HG03280 (cell line): ENCODE measurements around the gene GLI1.
"Not testable (repeated sequence)": the region's sequence is repeated elsewhere in the genome, so short reads cannot be mapped to it uniquely, and the experiment has no call there.

Experiments
- ATAC-seq: cut with Tn5 transposase; IDR thresholded peaks from one replicate; pipeline ENCODE4 v1.9.1; 2021; ENCODE audit warnings: mild to moderate bottlenecking, moderate library complexity; ENCODE audit not compliant: unreplicated experiment

The GLI1 gene

GRCh38 chr12:57475271-57476161, 15.9 kb downstream of the GLI1 start:
- ATAC-seq = no peak

- ATAC-seq = no peak
These were observed 16.8 kb downstream of the GLI1 start for GRCh38 chr12:57476162-57476992.

DNA sequence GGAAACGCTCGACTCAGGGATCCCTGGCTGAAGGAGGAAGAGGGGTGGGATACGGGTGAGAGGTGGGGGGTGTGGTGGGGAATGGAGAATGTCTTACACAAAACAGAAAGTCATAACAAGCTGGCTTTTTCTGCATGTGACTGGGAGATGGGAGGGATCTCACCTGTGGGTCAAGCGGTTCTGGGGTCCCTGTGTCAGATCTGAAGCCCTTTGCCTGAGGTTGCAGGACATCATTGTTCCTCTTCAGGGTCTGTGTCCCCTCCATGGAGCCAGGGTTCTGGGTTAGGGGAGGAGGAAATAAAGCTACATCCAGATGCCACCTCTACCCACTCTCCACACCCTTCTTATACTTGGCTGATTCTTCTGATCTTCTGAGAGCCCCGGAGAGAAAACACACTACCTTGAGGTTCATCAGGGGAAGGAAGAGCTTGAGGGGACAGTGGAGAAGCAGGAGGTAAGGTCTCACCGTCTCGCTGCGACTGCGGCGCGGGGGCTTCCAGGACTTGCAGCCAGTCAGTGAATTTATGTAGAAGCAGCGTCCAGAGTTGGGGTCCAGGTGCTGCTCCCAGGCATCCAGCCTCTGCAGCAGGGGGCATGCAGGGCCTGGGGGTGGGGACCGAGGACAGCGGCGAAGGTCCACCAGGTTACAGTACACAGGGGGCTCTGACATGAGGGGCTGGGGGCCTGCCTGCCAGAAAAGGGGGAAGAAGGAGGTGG, 17.6 kb downstream of the GLI1 start:
- ATAC-seq = no peak

GRCh38 chr12:57477710-57478681, 18.4 kb downstream of the GLI1 start:
- ATAC-seq = no peak

GRCh38 chr12:57479043-57479375, 19.4 kb downstream of the GLI1 start:
- no peak for ATAC-seq

DNA sequence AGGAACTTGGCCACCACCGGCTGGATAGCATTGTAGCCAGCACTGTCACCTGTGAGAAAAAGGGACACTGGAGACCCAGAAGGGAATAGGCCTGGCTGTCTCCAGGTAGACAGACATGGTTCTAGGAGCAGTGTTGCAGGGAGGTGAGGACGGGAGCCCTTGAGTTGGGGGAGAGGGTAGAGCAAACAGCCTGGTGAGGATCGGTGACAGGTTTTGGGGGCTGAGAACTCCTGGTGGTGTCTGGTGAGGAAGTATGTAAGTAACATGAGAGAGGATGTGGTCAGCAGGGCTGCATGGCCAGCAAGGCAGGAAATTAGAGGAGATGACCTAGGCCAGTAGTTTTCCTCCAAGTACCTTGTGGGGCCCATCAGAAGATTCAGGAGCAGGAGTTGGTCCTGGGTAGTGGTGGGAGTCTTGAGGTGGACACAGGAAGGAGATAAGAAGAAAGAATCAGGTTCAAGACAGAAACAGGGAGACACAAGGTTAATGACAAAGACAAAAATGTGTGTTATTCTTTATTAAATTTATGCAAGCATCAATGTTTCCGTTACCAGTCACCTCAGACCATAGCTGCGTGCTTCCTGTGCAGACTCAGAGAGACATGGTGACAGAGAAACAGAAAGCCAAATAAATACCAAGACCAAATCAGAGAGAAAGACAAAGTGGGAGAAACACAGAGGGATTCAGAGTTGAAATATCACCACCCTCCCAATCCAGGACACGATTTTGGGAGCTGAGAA, 20.0 kb downstream of the GLI1 start, which contains the start of gene ARHGAP9:
Gene ARHGAP9, minus strand, starts transcription at position 491 of the 740 bp plus-strand sequence. Its CDS starts 460 bp downstream, at position 31.
- ATAC-seq = no peak

DNA sequence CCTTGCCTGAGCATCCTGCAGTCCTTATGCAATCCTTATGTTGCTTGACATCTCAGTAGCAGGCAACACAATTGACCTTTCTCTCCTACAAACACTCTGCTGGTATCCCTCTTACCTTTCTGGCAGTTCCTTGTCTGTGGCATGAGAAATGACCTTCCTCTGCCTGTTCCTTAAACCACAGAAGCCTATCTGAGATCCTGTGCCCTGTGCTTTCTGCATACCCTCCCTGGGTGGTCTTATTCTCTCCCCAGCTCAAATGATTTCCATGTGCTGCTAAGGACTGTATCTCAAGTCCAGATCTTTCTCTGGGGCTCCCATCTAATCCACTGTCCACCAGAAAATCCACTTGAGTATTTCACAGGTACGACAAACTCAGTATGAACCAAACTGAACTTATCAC, 22.1 kb downstream of the GLI1 start:
- ATAC-seq = no peak

DNA sequence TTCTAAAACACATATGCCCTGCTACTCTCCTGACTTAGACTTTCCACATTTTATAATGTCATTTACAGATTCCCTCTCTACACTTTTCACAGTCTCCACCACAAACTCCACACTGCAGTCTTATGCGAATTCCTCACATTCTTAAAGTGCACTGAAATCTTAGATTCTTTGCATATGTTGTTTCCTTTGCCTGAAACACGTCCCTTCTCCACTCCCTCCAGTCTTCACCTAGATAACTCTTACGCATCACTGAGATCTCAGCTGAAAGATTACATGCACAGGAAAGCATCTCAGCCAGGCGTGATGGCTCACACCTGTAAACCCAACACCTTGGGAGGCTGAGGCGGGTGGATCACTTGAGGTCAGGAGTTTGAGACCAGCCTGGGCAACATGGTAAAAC, 23.9 kb downstream of the GLI1 start:
- no peak for ATAC-seq

DNA sequence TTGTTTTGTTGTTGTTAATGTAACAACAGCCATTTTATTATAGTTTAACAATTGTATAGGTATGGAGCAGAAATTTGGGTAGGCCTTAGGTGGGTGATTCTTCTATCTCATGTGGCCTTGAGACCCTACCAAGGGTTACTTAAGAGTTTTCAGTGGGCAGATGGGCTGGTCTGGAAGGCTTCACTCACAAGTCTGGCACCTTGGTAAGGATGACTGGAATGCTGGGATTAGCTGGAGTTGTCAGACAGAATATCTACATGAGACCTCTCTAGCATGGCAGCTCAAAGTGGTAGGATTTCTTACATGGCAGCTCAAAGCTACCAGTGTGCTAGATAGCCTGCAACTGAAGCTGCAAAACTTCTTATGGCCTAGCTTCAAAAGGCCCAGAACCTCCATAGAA, 26.1 kb downstream of the GLI1 start:
- no peak for ATAC-seq

GRCh38 chr12:57487055-57487596, 27.5 kb downstream of the GLI1 start:
- ATAC-seq = no peak

DNA sequence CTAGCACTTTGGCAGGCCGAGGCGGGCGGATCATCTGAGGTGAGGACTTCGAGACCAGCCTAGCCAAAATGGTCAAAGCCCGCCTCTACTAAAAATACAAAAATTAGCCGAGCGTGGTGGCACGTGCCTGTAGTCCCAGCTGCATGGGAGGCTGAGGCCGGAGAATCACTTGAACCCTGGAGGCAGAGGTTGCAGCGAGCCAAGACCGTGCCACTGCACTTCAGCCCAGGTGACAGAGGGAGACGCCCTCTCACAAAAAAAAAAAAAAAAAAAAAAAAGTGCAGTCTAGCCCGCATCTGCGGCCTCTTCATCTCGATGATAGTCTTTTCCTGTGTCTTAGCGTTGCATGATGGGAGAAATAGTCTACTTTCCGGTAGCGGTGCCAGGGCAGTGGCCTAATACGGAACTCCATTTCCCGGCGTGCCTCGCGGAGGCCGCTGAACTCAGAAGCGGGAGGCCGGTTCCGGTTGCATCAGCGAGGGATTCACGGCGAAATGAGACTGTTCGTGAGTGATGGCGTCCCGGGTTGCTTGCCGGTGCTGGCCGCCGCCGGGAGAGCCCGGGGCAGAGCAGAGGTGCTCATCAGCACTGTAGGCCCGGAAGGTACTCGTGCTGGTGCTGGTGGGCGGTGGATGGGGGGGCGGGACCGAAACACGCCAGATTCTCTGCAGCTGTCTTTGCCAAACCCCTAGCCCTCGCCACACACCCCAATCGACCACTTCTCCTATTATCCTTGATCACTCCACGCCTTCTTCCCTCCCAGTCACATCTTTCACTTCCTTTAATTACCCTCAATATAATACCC, 28.2 kb downstream of the GLI1 start, which contains the start of gene MARS1:
Gene MARS1, plus strand, starts transcription at position 472 of the 805 bp plus-strand sequence. Its CDS starts 23 bp downstream, at position 495.
- ATAC-seq = peak; percentile 97

- no peak for ATAC-seq
These were observed 29.0 kb downstream of the GLI1 start for GRCh38 chr12:57488402-57489156.

- no peak for ATAC-seq
These were observed 29.6 kb downstream of the GLI1 start for GRCh38 chr12:57489157-57489641.

- ATAC-seq = no peak
These were observed 30.5 kb downstream of the GLI1 start for GRCh38 chr12:57490126-57490525.

GRCh38 chr12:57491393-57492280, 32.1 kb downstream of the GLI1 start:
- ATAC-seq = no peak

GRCh38 chr12:57495051-57495701, 35.6 kb downstream of the GLI1 start:
- not testable (repeated sequence) for ATAC-seq
